OCI-LY3 (cell line): ENCODE data around the gene HAPSTR1.

Source experiments
- H2AFZ ChIP-seq: fragments of 200-600, 300-600 bp; shearing (Covaris generic); 2 replicates; pipeline ENCODE4 v1.6.0; 2014; ENCODE audit warnings: antibody characterized with exemption, low read depth, low read length
- H3K27ac ChIP-seq: fragments of 200-600, 300-600 bp; sonication (generic); 2 replicates; pipeline ENCODE4 v1.5.1; 2014; ENCODE audit warnings: mild to moderate bottlenecking, low read length, moderate library complexity, mixed read lengths
- H3K27me3 ChIP-seq: fragments of 200-600, 300-600 bp; sonication (generic); 2 replicates; pipeline ENCODE4 v1.6.1; 2014; ENCODE audit warnings: low read depth, low read length, mixed read lengths
- H3K36me3 ChIP-seq: fragments of 200-600, 300-600 bp; sonication (generic); replicated peaks from 2 replicates; pipeline ENCODE3; 2014; ENCODE audit warnings: low read depth, low read length, mixed read lengths
- H3K4me1 ChIP-seq: fragments of 300-600, 200-600 bp; sonication (generic); 2 replicates; pipeline ENCODE4 v1.6.1; 2014; ENCODE audit warnings: low read length, mixed read lengths
- H3K4me2 ChIP-seq: fragments of 200-600, 300-600 bp; sonication (generic); 2 replicates; pipeline ENCODE4 v1.6.1; 2014; ENCODE audit warnings: low read length, mixed read lengths
- H3K4me3 ChIP-seq: fragments of 300-600, 200-600 bp; sonication (generic); 2 replicates; pipeline ENCODE4 v1.5.1; 2014; ENCODE audit warnings: antibody characterized with exemption, mild to moderate bottlenecking, low read length, moderate library complexity
- H3K79me2 ChIP-seq: fragments of 300-600, 200-600 bp; shearing (Covaris generic); 2 replicates; pipeline ENCODE4 v1.6.1; 2014; ENCODE audit warnings: mild to moderate bottlenecking, low read length, mixed read lengths
- H3K9ac ChIP-seq: fragments of 300-600, 200-600 bp; shearing (Covaris generic); 2 replicates; pipeline ENCODE4 v1.6.0; 2014; ENCODE audit warnings: mild to moderate bottlenecking, low read length, moderate library complexity
- H3K9me3 ChIP-seq: fragments of 200-600, 300-600 bp; shearing (Covaris generic); 2 replicates; pipeline ENCODE4 v1.6.1; 2014; ENCODE audit warnings: low read length, mixed read lengths; ENCODE audit not compliant: insufficient read depth
- H4K20me1 ChIP-seq: fragments of 200-600, 300-600 bp; sonication (generic); 2 replicates; pipeline ENCODE4 v1.6.1; 2016; ENCODE audit warnings: low read length, mixed read lengths; ENCODE audit not compliant: insufficient read depth
- CTCF ChIP-seq: fragments of 200-600, 300-600 bp; sonication (generic); IDR thresholded peaks from 2 replicates; pipeline ENCODE4 v1.5.1; 2014; ENCODE audit warnings: antibody characterized with exemption, low read length, low read depth
- EZH2phosphoT487 ChIP-seq: fragments of 200-600 bp; shearing (Covaris generic); IDR thresholded peaks from 2 replicates; pipeline ENCODE4 v1.6.1; 2018; ENCODE audit warnings: antibody characterized with exemption, mixed run types, low read depth

The HAPSTR1 gene

GRCh38 chr16:9114112-9114511 lies 22.7 kb downstream of the HAPSTR1 start:
- Histone ChIP-seq H3K9me3 (no peaks in the 10 kb centered on the region), H3K4me2 (no peak overlapping the region), H2AFZ (no peak overlapping the region), H3K9ac (no peak overlapping the region), H3K4me3 (no peak overlapping the region), H4K20me1 (peaks cover 88% of the 10 kb centered on the region), H3K79me2 (peaks cover 89% of the 10 kb centered on the region), H3K36me3 (peaks cover 67% of the 10 kb centered on the region), H3K4me1 (no peaks in the 10 kb centered on the region), H3K27ac (no peak overlapping the region), H3K27me3 (no peaks in the 10 kb centered on the region)
- TF ChIP-seq CTCF (no peak), EZH2phosphoT487 (no peak)

GRCh38 chr16:9114842-9115241 lies 23.4 kb downstream of the HAPSTR1 start:
- H3K27ac ChIP-seq = no peak overlapping the region
- no peak overlapping the region for H2AFZ ChIP-seq
- peaks cover 81% of the 10 kb centered on the region for H4K20me1 ChIP-seq
- H3K4me1 ChIP-seq = no peaks in the 10 kb centered on the region
- TF ChIP-seq EZH2phosphoT487 = no peak
- no peak for TF ChIP-seq CTCF
- peaks cover 88% of the 10 kb centered on the region for H3K79me2 ChIP-seq
- no peaks in the 10 kb centered on the region for H3K9me3 ChIP-seq
- H3K4me3 ChIP-seq = no peak overlapping the region
- H3K36me3 ChIP-seq = peaks cover 61% of the 10 kb centered on the region
- H3K4me2 ChIP-seq = no peak overlapping the region
- H3K9ac ChIP-seq = no peak overlapping the region
- H3K27me3 ChIP-seq = no peaks in the 10 kb centered on the region

GRCh38 chr16:9115277-9115676 lies 23.8 kb downstream of the HAPSTR1 start:
- Histone ChIP-seq H4K20me1 (peaks cover 77% of the 10 kb centered on the region), H2AFZ (no peak overlapping the region), H3K4me3 (no peak overlapping the region), H3K9ac (no peak overlapping the region), H3K4me1 (no peaks in the 10 kb centered on the region), H3K36me3 (peaks cover 62% of the 10 kb centered on the region), H3K27ac (no peak overlapping the region), H3K4me2 (no peak overlapping the region), H3K79me2 (peaks cover 88% of the 10 kb centered on the region), H3K9me3 (no peaks in the 10 kb centered on the region), H3K27me3 (no peaks in the 10 kb centered on the region)
- TF ChIP-seq EZH2phosphoT487 (no peak), CTCF (no peak)

GRCh38 chr16:9116141-9116540 lies 24.7 kb downstream of the HAPSTR1 start:
- no peak overlapping the region for H3K4me2 ChIP-seq
- H3K27ac ChIP-seq = no peak overlapping the region
- no peaks in the 10 kb centered on the region for H3K4me1 ChIP-seq
- H3K4me3 ChIP-seq = no peak overlapping the region
- H4K20me1 ChIP-seq = peaks cover 68% of the 10 kb centered on the region
- H3K27me3 ChIP-seq = no peaks in the 10 kb centered on the region
- no peak overlapping the region for H2AFZ ChIP-seq
- H3K36me3 ChIP-seq = peaks cover 60% of the 10 kb centered on the region
- H3K9me3 ChIP-seq = no peaks in the 10 kb centered on the region
- H3K9ac ChIP-seq = no peak overlapping the region
- H3K79me2 ChIP-seq = peaks cover 80% of the 10 kb centered on the region
- TF ChIP-seq CTCF (no peak), EZH2phosphoT487 (no peak)
